ENCODE data around the gene UBLCP1.

The UBLCP1 gene

DNA sequence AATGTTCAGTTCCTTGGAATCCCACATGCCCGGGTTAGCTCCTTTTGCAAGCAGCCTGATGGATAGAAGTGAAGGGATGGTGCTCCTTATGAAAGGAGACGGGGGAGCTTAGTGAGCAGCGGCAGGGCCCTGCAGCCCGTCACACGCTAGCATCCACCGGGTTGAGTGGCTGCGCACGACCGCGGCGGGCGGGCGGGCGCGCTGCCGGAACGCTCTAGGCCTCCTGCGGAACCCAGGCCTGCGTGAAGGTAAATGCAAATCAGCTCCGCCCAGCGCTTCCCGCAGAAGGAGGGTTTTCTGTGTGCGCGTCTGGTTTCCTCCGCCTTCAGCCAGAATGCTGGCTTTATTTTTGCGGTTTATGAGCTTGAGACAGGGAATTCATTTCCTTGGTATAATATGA lies 47.4 kb downstream of the UBLCP1 start:
- peak; percentile 98 for ATAC-seq (ENCODE audit: low read depth)
- H3K9me3 Mint-ChIP-seq: no peaks in the 10 kb centered on the region
- DNase-seq (ENCODE audit: low spot score in 2 of 2): peak; percentile 26 to 42
- peak overlapping the region; percentile 91 for H3K27ac Mint-ChIP-seq
- H3K4me1 Mint-ChIP-seq: peaks cover 9% of the 10 kb centered on the region
- peaks cover 2% of the 10 kb centered on the region for H3K27me3 Mint-ChIP-seq
- no peaks in the 10 kb centered on the region for H3K36me3 Mint-ChIP-seq
- peak overlapping the region; percentile 89 for H3K4me3 Mint-ChIP-seq

DNA sequence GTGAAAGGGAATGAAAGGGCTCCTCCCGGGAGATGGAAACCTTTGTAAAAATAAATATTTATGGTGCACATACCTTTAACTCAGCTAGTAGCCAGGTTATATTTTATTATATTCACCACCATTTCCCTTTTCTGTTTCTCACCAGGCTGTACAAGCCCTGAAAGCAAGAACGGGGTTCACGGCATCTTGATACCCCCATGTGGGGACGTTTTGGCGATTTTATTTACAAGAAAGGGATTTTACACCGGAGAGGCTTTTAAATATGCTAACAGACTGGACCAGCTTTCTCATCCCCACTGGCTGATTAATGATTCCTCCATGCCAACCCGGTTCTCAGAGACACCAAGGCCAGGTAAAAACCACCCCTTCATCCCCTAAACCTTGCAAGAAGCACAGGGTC lies 48.0 kb downstream of the UBLCP1 start:
- H3K27me3 Mint-ChIP-seq: peaks cover 2% of the 10 kb centered on the region
- ATAC-seq (ENCODE audit: low read depth) (peak; percentile 28), DNase-seq (ENCODE audit: low spot score in 2 of 2) (no peak)
- H3K4me1 Mint-ChIP-seq: peaks cover 9% of the 10 kb centered on the region
- H3K4me3 Mint-ChIP-seq: peak overlapping the region; percentile 89
- H3K36me3 Mint-ChIP-seq: no peaks in the 10 kb centered on the region
- H3K27ac Mint-ChIP-seq: peak overlapping the region; percentile 91
- no peaks in the 10 kb centered on the region for H3K9me3 Mint-ChIP-seq

DNA sequence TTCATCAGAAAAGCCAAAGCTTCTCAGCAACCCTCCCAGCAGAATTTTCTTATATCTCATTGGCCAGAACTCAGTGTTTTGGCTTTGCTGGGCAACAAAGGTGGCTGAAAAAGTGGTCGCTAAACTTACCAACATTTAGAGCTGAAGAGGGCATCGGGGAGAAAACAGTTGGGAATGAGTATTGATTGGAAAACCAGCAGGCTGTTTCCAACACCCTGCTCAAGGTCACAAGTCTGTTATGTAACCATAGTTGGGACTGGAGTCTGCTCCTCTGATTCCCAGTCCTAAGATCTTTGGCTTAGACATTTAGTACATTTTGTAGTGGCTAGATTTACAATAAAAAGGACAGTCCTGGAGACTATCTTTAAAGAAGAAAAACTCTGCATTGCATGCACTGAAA lies 50.1 kb downstream of the UBLCP1 start:
- H3K36me3 Mint-ChIP-seq: no peaks in the 10 kb centered on the region
- no peak overlapping the region for H3K4me3 Mint-ChIP-seq
- H3K27ac Mint-ChIP-seq: no peak overlapping the region
- peaks cover 2% of the 10 kb centered on the region for H3K27me3 Mint-ChIP-seq
- no peak for ATAC-seq (ENCODE audit: low read depth)
- no peaks in the 10 kb centered on the region for H3K9me3 Mint-ChIP-seq
- H3K4me1 Mint-ChIP-seq: peaks cover 9% of the 10 kb centered on the region
- no peak for DNase-seq (ENCODE audit: low spot score in 2 of 2)

DNA sequence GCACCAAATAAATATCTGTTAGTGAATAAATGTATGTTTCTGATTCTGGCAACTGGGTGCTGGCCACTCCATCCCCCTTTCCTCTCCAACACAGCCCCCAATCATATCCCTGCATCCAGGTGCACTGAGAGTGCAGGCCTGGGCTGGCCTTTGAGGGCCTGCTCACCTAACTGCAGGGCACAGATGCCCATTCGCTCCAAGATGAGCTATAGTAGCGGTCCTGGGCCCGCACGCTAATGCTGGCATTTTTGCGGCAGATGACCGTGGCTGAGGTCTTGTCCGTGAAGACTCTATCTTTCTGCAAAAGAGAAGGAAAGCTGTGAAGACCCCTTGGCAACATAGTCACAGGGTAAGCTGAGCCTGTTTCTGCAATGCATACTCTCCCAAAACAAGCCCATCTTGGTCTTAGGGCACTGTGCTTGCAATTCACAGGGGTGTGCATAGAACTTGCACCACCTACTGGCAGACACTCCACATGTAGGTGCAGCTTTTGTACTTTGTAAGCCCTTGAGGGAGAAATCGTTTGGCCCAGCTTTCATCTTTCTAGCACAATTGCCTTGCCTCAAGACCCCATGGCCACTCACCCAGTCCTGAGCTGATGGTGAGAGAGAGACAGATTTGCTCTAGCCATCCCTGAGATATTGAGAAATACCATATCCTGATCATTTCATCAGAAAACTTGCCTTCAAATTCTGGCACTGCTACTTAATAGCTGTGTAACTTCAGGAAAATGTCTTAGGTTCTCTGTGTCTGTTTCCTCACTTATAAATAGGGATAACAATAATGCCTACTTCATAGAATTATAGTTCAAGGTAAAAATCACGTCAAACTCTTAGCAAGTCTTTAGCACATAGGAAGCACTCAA lies 53.7 kb downstream of the UBLCP1 start:
- DNase-seq (ENCODE audit: low spot score in 2 of 2) (no peak), ATAC-seq (ENCODE audit: low read depth) (peak; percentile 70)
- Mint-ChIP-seq H3K4me3 (no peak overlapping the region), H3K9me3 (no peaks in the 10 kb centered on the region), H3K36me3 (no peaks in the 10 kb centered on the region), H3K4me1 (no peaks in the 10 kb centered on the region), H3K27me3 (peaks cover 2% of the 10 kb centered on the region), H3K27ac (no peak overlapping the region)

- no peak overlapping the region for H3K27ac Mint-ChIP-seq
- DNase-seq (ENCODE audit: low spot score in 2 of 2) (no peak), ATAC-seq (ENCODE audit: low read depth) (no peak)
- no peaks in the 10 kb centered on the region for H3K36me3 Mint-ChIP-seq
- H3K9me3 Mint-ChIP-seq: no peaks in the 10 kb centered on the region
- H3K27me3 Mint-ChIP-seq: peaks cover 2% of the 10 kb centered on the region
- no peak overlapping the region for H3K4me3 Mint-ChIP-seq
- no peaks in the 10 kb centered on the region for H3K4me1 Mint-ChIP-seq
Observed at GRCh38 chr5:159317849-159318248, 54.8 kb downstream of the UBLCP1 start.

DNA sequence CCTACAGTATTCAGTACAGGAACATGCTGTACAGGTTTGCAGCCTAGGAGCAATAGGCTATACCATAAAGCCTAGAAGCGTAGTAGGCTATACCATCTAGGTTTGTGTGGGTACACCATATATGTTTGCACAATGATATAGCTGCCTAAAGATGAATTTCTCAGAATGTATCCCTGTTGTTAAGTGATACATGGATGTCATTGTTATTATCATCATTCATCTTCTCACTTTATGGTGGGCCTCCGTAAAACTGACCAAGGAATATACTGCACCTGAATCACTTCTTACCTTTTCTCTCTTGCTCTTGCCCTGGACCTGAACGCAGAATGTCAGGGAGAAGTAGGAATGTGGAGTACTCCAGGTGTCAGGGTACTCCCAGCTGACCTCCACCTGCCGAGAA lies 55.4 kb downstream of the UBLCP1 start:
- DNase-seq (ENCODE audit: low spot score in 2 of 2): no peak
- H3K4me1 Mint-ChIP-seq: no peaks in the 10 kb centered on the region
- H3K27ac Mint-ChIP-seq: no peak overlapping the region
- no peak overlapping the region for H3K4me3 Mint-ChIP-seq
- ATAC-seq (ENCODE audit: low read depth): no peak
- H3K36me3 Mint-ChIP-seq: no peaks in the 10 kb centered on the region
- no peaks in the 10 kb centered on the region for H3K9me3 Mint-ChIP-seq
- H3K27me3 Mint-ChIP-seq: peaks cover 2% of the 10 kb centered on the region

- no peaks in the 10 kb centered on the region for H3K9me3 Mint-ChIP-seq
- ATAC-seq (ENCODE audit: low read depth) (no peak), DNase-seq (ENCODE audit: low spot score in 2 of 2) (no peak)
- no peaks in the 10 kb centered on the region for H3K4me1 Mint-ChIP-seq
- no peaks in the 10 kb centered on the region for H3K36me3 Mint-ChIP-seq
- no peaks in the 10 kb centered on the region for H3K27me3 Mint-ChIP-seq
- H3K4me3 Mint-ChIP-seq: no peak overlapping the region
- no peak overlapping the region for H3K27ac Mint-ChIP-seq
Observed at GRCh38 chr5:159319363-159319762, 56.3 kb downstream of the UBLCP1 start.

GRCh38 chr5:159319832-159320231 lies 56.7 kb downstream of the UBLCP1 start:
- Mint-ChIP-seq H3K9me3 (no peaks in the 10 kb centered on the region), H3K4me1 (no peaks in the 10 kb centered on the region), H3K27me3 (no peaks in the 10 kb centered on the region), H3K4me3 (no peak overlapping the region), H3K27ac (no peak overlapping the region), H3K36me3 (no peaks in the 10 kb centered on the region)
- DNase-seq (ENCODE audit: low spot score in 2 of 2) (no peak), ATAC-seq (ENCODE audit: low read depth) (no peak)

- Mint-ChIP-seq H3K9me3 (no peaks in the 10 kb centered on the region), H3K36me3 (no peaks in the 10 kb centered on the region), H3K27me3 (no peaks in the 10 kb centered on the region), H3K27ac (no peak overlapping the region), H3K4me1 (no peaks in the 10 kb centered on the region), H3K4me3 (no peak overlapping the region)
- ATAC-seq (ENCODE audit: low read depth) (no peak), DNase-seq (ENCODE audit: low spot score in 2 of 2) (no peak)
Observed at GRCh38 chr5:159322180-159322579, 59.1 kb downstream of the UBLCP1 start.

GRCh38 chr5:159324102-159324755 lies 61.1 kb downstream of the UBLCP1 start:
- H3K4me1 Mint-ChIP-seq: no peaks in the 10 kb centered on the region
- ATAC-seq (ENCODE audit: low read depth): no peak
- no peak overlapping the region for H3K4me3 Mint-ChIP-seq
- no peaks in the 10 kb centered on the region for H3K9me3 Mint-ChIP-seq
- H3K27ac Mint-ChIP-seq: no peak overlapping the region
- no peaks in the 10 kb centered on the region for H3K27me3 Mint-ChIP-seq
- DNase-seq (ENCODE audit: low spot score in 2 of 2): no peak
- no peaks in the 10 kb centered on the region for H3K36me3 Mint-ChIP-seq

GRCh38 chr5:159324986-159325385 lies 61.9 kb downstream of the UBLCP1 start:
- H3K4me3 Mint-ChIP-seq: no peak overlapping the region
- ATAC-seq (ENCODE audit: low read depth) (no peak), DNase-seq (ENCODE audit: low spot score in 2 of 2) (no peak)
- H3K9me3 Mint-ChIP-seq: no peaks in the 10 kb centered on the region
- H3K27me3 Mint-ChIP-seq: no peaks in the 10 kb centered on the region
- no peaks in the 10 kb centered on the region for H3K4me1 Mint-ChIP-seq
- no peak overlapping the region for H3K27ac Mint-ChIP-seq
- H3K36me3 Mint-ChIP-seq: no peaks in the 10 kb centered on the region

GRCh38 chr5:159330131-159330800 lies 67.2 kb downstream of the UBLCP1 start, which contains the start of gene IL12B:
Gene IL12B (minus strand): TSS chr5:159330487. CDS start chr5:159326782, 3,705 bp downstream.
- Mint-ChIP-seq H3K27ac (peak within 1 kb of the TSS; percentile 99), H3K4me3 (peak within 1 kb of the TSS; percentile 88), H3K36me3 (peaks cover 4% of the 10 kb centered on the region), H3K4me1 (peaks cover 33% of the 10 kb centered on the region), H3K27me3 (no peaks in the 10 kb centered on the region), H3K9me3 (peaks cover 2% of the 10 kb centered on the region)
- no peak for ATAC-seq (ENCODE audit: low read depth)
- DNase-seq (ENCODE audit: low spot score in 2 of 2): no peak

DNA sequence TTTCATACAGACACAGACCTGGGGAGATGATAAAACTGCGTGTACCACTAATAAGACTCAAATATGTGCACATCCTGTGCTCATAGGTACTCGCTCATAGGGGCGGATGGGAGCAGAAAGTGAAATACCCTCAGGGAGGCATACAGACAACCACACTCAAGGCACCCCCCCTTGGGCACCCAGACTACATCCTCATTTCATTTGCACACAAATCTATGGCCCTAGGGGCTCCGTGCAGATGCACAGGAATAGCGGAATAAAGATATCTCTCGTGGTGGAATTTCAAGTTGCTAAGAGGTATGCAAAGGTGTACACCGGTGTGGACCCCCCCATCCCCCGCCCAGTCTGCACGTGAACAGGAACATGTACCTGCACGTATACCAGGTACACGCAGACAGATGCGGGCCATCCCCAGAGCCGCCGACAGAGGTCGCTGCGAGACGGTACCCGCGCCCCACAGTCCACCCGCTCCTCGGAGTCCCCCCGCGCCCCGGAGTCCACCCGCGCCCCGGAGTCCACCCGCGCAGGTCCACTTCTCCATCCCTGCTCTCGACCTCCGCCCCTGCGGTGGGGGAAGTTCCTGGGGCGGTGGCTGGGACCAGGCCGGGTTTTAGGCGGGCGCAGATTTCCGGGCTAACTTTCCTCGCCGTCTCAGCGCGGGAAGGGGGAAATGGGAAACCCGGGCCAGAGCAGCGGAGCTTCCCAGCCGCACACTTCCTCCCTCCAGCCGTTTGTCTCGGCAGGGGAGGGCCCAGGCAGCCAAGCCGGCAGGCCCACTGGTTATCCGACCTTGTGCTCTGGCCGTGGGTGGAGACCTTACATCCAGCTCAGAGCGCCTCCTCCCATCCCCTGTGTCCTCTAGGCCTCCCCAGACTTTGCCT lies 68.2 kb downstream of the UBLCP1 start:
- DNase-seq (ENCODE audit: low spot score in 2 of 2) (peak; percentile 82 to 85), ATAC-seq (ENCODE audit: low read depth) (peak; percentile 55)
- Mint-ChIP-seq H3K9me3 (peaks cover 2% of the 10 kb centered on the region), H3K36me3 (peaks cover 4% of the 10 kb centered on the region), H3K27me3 (no peaks in the 10 kb centered on the region), H3K4me1 (peaks cover 35% of the 10 kb centered on the region), H3K27ac (peak overlapping the region; percentile 99), H3K4me3 (peak overlapping the region; percentile 88)

All from memory B cell (primary cell).